ENCODE measurements around the gene TAS2R38. TPM values are rescaled to one million over a fixed set of nuclear protein-coding genes. Genes with fewer than 3 reads are reported as not detected.

The TAS2R38 gene
- not detected in 2 replicates for total RNA-seq (ENCODE audit: low replicate concordance)
- long read RNA-seq, result 0 reads

DNA sequence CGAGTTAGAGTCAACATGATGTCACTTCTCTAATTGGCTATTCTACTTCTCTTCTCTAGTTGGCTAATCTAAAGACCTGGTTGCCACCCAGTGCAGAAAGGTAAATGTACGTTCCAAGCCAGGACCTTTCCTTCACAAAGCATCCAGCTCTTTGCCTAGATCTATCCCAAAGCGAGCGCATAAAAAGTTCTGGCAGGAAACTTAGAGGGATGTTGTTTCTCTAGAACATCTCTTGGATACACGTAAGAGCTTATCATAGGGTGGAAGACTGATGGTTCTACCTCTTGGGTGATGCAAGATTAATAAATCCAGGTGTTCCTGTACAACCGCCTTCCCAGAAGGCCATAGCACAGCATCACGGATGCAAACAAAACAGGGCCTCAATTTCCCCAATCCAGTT, at the start of gene TAS2R38:
Gene TAS2R38 (minus strand): TSS at position 101 of the 400 bp plus-strand sequence. CDS start 84 bp downstream, at position 17.
- Mint-ChIP-seq H3K4me3 (no peak within 1 kb of the TSS), H3K9me3 (no peaks in the 10 kb centered on the region), H3K4me1 (ENCODE audit: unreplicated experiment) (no peaks in the 10 kb centered on the region), H3K36me3 (no peaks in the 10 kb centered on the region), H3K27me3 (peaks cover 10% of the 10 kb centered on the region), H3K27ac (no peak within 1 kb of the TSS)
- TF ChIP-seq CTCF (conservative IDR thresholded peaks at IDR 0.05), result no peak
- DNase-seq (ENCODE audit: extremely low spot score, unreplicated experiment), result no peak

GRCh38 chr7:142018154-142018553, 44.6 kb upstream of the TAS2R38 start:
- Mint-ChIP-seq H3K4me1 (ENCODE audit: unreplicated experiment) (no peaks in the 10 kb centered on the region), H3K27ac (no peak overlapping the region), H3K9me3 (no peaks in the 10 kb centered on the region), H3K36me3 (no peaks in the 10 kb centered on the region), H3K4me3 (no peak overlapping the region), H3K27me3 (no peaks in the 10 kb centered on the region)
- TF ChIP-seq CTCF (conservative IDR thresholded peaks at IDR 0.05), result no peak
- no peak for DNase-seq (ENCODE audit: extremely low spot score, unreplicated experiment)

DNA sequence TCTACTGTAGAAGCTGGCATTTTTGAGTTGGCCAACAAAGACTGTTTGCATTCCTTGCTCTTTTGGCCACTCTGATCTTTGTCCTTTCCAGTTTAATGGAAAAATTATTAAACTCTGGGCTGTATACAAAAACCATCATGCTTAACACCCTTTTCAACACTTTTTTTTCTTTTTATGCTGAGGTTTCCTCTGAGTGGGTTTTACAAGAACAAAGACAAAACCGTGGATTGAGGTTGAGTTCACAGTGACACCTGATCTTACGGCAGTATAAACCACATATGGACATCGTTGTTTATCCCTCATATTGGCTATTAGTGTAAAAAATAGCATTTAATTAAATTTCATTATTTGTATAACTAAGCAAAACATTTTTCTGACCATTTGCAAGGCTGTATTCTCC, 43.9 kb upstream of the TAS2R38 start:
- H3K36me3 Mint-ChIP-seq, result no peaks in the 10 kb centered on the region
- H3K4me1 Mint-ChIP-seq (ENCODE audit: unreplicated experiment), result no peaks in the 10 kb centered on the region
- no peak for TF ChIP-seq CTCF (conservative IDR thresholded peaks at IDR 0.05)
- H3K27ac Mint-ChIP-seq, result no peak overlapping the region
- DNase-seq (ENCODE audit: extremely low spot score, unreplicated experiment), result no peak
- H3K9me3 Mint-ChIP-seq, result no peaks in the 10 kb centered on the region
- no peak overlapping the region for H3K4me3 Mint-ChIP-seq
- H3K27me3 Mint-ChIP-seq, result no peaks in the 10 kb centered on the region

DNA sequence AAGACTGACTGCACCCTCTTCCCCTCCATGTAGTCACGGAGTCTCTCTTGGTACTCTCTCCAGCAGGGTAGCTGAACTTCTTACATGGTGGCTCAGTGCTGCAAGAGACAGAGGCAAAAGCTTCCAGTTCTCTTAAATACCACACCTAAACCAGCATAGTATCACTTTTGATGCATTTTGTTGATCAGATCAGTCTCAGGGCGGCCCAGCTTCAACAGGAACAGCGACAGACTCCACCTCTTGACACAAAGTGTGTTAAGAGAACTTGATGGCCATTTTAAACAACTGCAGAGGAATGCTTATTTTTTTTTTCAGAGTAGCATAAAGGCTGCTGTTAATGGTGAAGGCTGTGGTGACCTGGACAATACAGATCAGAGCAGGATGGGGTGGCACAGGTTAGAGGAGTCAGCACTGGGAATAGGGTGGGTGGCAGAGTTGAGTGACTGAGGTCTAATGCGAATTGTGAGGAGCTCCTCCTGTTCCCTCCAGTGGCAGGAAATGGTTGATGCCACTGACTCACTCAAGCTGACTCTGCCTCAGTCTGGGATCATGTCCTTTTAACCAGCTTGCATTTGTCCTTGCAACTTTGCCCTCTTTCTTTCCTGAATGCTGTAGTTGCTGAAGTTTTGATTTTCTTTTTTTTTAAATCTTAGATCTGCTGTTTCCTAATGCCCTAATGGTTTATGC, 39.4 kb upstream of the TAS2R38 start:
- no peak for TF ChIP-seq CTCF (conservative IDR thresholded peaks at IDR 0.05)
- H3K27me3 Mint-ChIP-seq, result peaks cover 4% of the 10 kb centered on the region
- DNase-seq (ENCODE audit: extremely low spot score, unreplicated experiment), result no peak
- no peak overlapping the region for H3K4me3 Mint-ChIP-seq
- peak overlapping the region; percentile 14 for H3K27ac Mint-ChIP-seq
- H3K4me1 Mint-ChIP-seq (ENCODE audit: unreplicated experiment), result no peaks in the 10 kb centered on the region
- H3K9me3 Mint-ChIP-seq, result no peaks in the 10 kb centered on the region
- H3K36me3 Mint-ChIP-seq, result no peaks in the 10 kb centered on the region

DNA sequence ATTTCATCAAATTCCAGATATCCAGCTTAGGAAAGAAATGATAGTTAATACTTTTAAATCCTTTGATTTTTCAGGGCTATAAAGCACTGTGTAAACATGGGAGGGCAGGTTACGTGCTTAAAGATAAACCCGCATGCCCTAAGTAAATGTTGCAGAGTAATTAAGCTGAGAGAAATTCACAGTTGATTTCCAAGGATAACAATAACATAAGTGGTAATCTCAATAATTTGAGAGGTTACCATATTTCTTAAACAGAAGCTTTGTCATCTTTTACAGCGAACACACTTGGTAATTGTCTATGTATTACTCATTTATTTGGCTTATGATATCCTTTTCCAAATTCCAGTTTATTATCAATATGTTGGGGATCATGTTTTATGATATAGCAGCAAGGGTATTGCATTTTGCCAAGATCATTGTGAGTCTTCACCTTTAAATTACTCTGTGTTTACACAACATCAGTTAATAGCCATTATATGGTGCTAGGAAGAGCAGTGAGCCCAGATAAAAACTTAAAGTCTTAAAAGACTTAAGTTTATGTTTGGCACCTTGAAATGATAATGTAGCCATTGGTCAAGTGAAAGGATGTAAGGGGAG, 37.5 kb upstream of the TAS2R38 start:
- DNase-seq (ENCODE audit: extremely low spot score, unreplicated experiment), result no peak
- H3K27ac Mint-ChIP-seq, result no peak overlapping the region
- H3K4me1 Mint-ChIP-seq (ENCODE audit: unreplicated experiment), result no peaks in the 10 kb centered on the region
- H3K27me3 Mint-ChIP-seq, result peaks cover 4% of the 10 kb centered on the region
- H3K4me3 Mint-ChIP-seq, result no peak overlapping the region
- H3K36me3 Mint-ChIP-seq, result no peaks in the 10 kb centered on the region
- no peaks in the 10 kb centered on the region for H3K9me3 Mint-ChIP-seq
- no peak for TF ChIP-seq CTCF (conservative IDR thresholded peaks at IDR 0.05)
